ENCODE results near the gene ACYP2. TPM values are rescaled to one million over a fixed set of nuclear protein-coding genes. Genes with fewer than 3 reads are reported as not detected.

The ACYP2 gene
- 12.3 and 14.5 TPM in 2 replicates for total RNA-seq

DNA sequence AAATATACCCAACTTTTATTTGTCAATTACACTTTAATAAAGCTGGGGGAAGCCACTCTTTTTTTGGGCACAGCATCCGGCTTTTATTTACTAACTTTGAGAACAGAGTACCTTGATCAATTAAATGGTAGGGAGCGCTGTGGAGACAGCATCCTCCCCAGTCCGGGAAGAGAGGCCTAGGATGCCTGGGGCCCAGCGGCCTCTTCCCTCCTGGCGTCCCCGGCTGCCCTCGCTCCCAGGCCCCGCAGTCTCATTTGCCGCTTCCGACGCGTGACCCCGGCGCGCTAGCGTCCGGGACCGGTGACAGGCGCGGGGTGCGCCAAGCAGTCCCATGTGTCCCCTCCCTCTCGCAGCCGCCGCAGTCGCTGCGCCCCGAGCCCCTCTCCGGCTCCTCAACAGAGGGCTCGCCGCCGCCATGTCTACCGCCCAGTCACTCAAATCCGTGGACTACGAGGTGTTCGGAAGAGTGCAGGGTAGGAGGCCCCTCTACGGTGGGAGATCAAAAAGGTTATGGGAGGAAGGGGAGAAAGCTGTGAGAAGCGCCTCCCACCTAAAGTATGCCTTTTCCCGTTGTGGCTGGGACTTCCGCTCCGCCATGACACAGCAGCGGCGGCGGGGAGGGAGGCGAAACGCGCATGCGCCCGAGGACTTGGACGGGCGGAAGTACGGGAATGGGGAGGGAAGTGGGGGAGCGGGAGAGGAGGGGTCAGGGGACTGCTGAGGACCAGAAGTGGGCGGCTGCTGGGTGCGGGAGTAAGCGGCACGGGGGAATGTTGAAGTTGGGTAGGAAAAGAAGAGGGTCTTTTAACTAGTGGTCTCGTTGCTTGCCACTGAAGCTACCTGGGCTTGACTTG, at the start of gene ACYP2:
ACYP2 (plus strand) TSS at position 332 of the 854 bp plus-strand sequence.

DNA sequence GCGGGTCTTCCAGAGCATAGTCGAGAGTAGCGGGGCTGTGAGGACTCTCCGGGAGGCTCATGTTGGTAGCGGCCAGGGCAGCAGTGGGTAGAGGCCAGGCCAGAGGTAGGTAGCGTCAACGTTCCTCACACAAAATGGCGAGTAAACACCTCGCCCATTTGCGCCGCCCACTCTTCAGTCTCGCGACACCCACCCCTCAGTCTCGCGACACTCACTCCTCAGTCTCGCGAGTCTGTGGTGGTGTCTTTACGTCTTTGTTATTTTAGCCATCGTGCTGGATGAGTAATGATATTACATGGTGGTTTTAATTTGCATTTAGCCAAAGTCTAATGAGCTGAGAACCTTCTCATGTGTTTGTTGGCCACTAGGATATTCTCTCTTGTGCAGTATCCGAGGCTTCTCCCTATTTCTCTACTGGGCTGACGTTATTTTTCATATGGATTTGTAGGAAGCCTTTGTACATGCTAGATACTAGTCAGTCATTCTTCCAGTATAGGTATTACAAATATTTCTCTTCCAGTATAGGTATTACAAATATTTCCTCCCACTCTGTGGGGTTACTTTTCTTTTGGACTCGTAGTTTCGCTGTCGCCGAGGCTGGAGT, 140.8 kb downstream of the ACYP2 start, which contains the start of gene TSPYL6:
TSPYL6 (minus strand) TSS at position 139 of the 604 bp plus-strand sequence; CDS start at position 61, 78 bp downstream.

Other genes with a start within 250 kb of the ACYP2 start
- 15.9 and 20.9 TPM in 2 replicates for gene PSME4, start 144.6 kb upstream of the ACYP2 start, total RNA-seq
- gene TSPYL6, start 140.6 kb downstream of the ACYP2 start, total RNA-seq, result not detected in 2 replicates

All from pericardium fibroblast (primary cell).